Kidney (tissue), 14 donors: ENCODE data around the gene IRF1. TPM values are rescaled to one million over a fixed set of nuclear protein-coding genes. Genes with fewer than 3 reads are reported as not detected.

Experiments used
- DNase-seq, 5 donors: peaks; one replicate each; pipeline ENCODE4 v3.0.0-alpha.2; 2013 to 2020
- FAIRE-seq: peaks from 2 replicates; lab custom pipeline; 2012; peaks lifted over from hg19 to GRCh38; lab: Jason Lieb, UNC
- H3K27ac ChIP-seq, 2 donors: one replicate each; pipeline ENCODE4 v1.7.0; 2013; ENCODE audit warnings: low read depth in 2 of 2, low read length in 2 of 2, inconsistent platforms in 1 of 2
- H3K27me3 ChIP-seq: one replicate; pipeline ENCODE4 v1.7.1; 2013; ENCODE audit warnings: low read length, inconsistent platforms; ENCODE audit not compliant: control insufficient read depth, insufficient read depth
- H3K36me3 ChIP-seq, 3 donors: one replicate each; pipeline versions ENCODE4 v1.7.0 to v1.7.1; 2013; ENCODE audit warnings: low read length in 3 of 3, control low read depth in 1 of 3, inconsistent platforms in 1 of 3; ENCODE audit not compliant: insufficient read depth in 3 of 3, control insufficient read depth in 2 of 3
- H3K4me1 ChIP-seq, 3 donors: one replicate each; pipeline versions ENCODE4 v1.7.0 to v1.7.1; 2013; ENCODE audit warnings: low read length in 3 of 3, inconsistent platforms in 1 of 3, low read depth in 1 of 3; ENCODE audit not compliant: control insufficient read depth in 2 of 3, insufficient read depth in 2 of 3
- H3K4me3 ChIP-seq, 3 donors: one replicate each; pipeline versions ENCODE4 v1.7.0 to v1.8.1; 2013; ENCODE audit warnings: low read length in 3 of 3, control low read depth in 1 of 3, inconsistent platforms in 1 of 3
- H3K9ac ChIP-seq, 3 donors: one replicate each; pipeline versions ENCODE4 v1.7.0 to v1.7.1; 2013; ENCODE audit warnings: low read length in 3 of 3, control low read depth in 1 of 3, inconsistent platforms in 1 of 3
- H3K9me3 ChIP-seq, 3 donors: one replicate each; pipeline versions ENCODE4 v1.7.0 to v1.7.1; 2013; ENCODE audit warnings: low read length in 3 of 3, control low read depth in 1 of 3, inconsistent platforms in 1 of 3; ENCODE audit not compliant: control insufficient read depth in 2 of 3, insufficient read depth in 1 of 3
- CTCF ChIP-seq: IDR thresholded peaks from 3 replicates; pipeline ENCODE4 v1.5.1; 2012; ENCODE audit warnings: mild to moderate bottlenecking, moderate library complexity, borderline replicate concordance; ENCODE audit not compliant: insufficient read depth; ENCODE audit errors: extremely low read depth
- intact Hi-C: fragments of 100-400 bp; cut with DNase I; formaldehyde crosslinking; loops from one replicate; pipeline ENCODE4 v1.11.1; 2022
- polyA plus RNA-seq: library from polyadenylated mRNA; stranded (reverse); fragments of 350-450 nt; fragmentation: Illumina TruSeq; extraction: RNeasy Lipid Tissue Mini Kit (QIAGEN cat#74804); gene quantifications from one replicate; pipeline ENCODE4 v1.2.3, GENCODE V29; 2014; ENCODE audit warnings: low read depth, low replicate concordance; ENCODE audit not compliant: insufficient read depth
- total RNA-seq: library from RNA; stranded (reverse); fragmentation: NEBNext Ultra II Directional; extraction: Animal tissue kit (Norgen Biotek cat#: 25700); gene quantifications from one replicate; pipeline ENCODE4 v1.2.1, GENCODE V29; 2021
- donor health status: control.
- donor health status: control.
- donor health status: control.
- donor health status: control.
- donor health status: control.
- donor health status: DM: yes; HTN: yes; CAD: no.
- donor health status: Normal renal cell carcinoma (clear cell type).

Gene IRF1
- total and polyA plus RNA-seq, 2 donors from 2014 or later, result 20.5 to 55.6 TPM

- Histone ChIP-seq H3K36me3 (no peaks in the 10 kb centered on the region), H3K4me1 (peaks cover 7 to 26% (median 14%) of the 10 kb centered on the region in 3 donors), H3K9ac (peak overlapping the region in 2 of 3 donors; percentile 17 to 82), H3K4me3 (peak overlapping the region; percentile 31 to 89 (median 55)), H3K27me3 (no peaks in the 10 kb centered on the region), H3K9me3 (no peaks in the 10 kb centered on the region), H3K27ac (peak overlapping the region; percentile 95 to 96)
- no peak for TF ChIP-seq CTCF
- no peak for FAIRE-seq
- peak; percentile 31 to 95 (median 61) for DNase-seq
- intact Hi-C loops, result no loop called here
Observed at GRCh38 chr5:132497488-132497997, 7.0 kb upstream of the IRF1 start.

GRCh38 chr5:132496631-132497487 is 6.3 kb upstream of the IRF1 start:
- H3K9me3 ChIP-seq, result no peaks in the 10 kb centered on the region
- no peaks in the 10 kb centered on the region for H3K27me3 ChIP-seq
- TF ChIP-seq CTCF, result no peak
- peak overlapping the region; percentile 72 to 89 (median 73) for H3K4me3 ChIP-seq
- intact Hi-C loops, result no loop called here
- H3K27ac ChIP-seq, result peak overlapping the region; percentile 95 to 96
- no peak for FAIRE-seq
- H3K9ac ChIP-seq, result peak overlapping the region; percentile 41 to 82 (median 42)
- peak; percentile 86 to 98 (median 92) for DNase-seq
- no peaks in the 10 kb centered on the region for H3K36me3 ChIP-seq
- peaks cover 7 to 28% (median 14%) of the 10 kb centered on the region in 3 donors for H3K4me1 ChIP-seq

GRCh38 chr5:132496191-132496630 is 5.6 kb upstream of the IRF1 start:
- H3K9ac ChIP-seq, result peak overlapping the region; percentile 41 to 82 (median 42)
- H3K27ac ChIP-seq, result peak overlapping the region; percentile 95 to 96
- H3K9me3 ChIP-seq, result no peaks in the 10 kb centered on the region
- H3K4me1 ChIP-seq, result peaks cover 7 to 34% (median 17%) of the 10 kb centered on the region in 3 donors
- H3K4me3 ChIP-seq, result peak overlapping the region; percentile 72 to 89 (median 73)
- no peak for FAIRE-seq
- intact Hi-C loops, result no loop called here
- TF ChIP-seq CTCF, result no peak
- peak; percentile 87 to 99 (median 93) for DNase-seq
- no peaks in the 10 kb centered on the region for H3K36me3 ChIP-seq
- no peaks in the 10 kb centered on the region for H3K27me3 ChIP-seq
